ENCODE data around the gene ALDH16A1.

ALDH16A1 gene

DNA sequence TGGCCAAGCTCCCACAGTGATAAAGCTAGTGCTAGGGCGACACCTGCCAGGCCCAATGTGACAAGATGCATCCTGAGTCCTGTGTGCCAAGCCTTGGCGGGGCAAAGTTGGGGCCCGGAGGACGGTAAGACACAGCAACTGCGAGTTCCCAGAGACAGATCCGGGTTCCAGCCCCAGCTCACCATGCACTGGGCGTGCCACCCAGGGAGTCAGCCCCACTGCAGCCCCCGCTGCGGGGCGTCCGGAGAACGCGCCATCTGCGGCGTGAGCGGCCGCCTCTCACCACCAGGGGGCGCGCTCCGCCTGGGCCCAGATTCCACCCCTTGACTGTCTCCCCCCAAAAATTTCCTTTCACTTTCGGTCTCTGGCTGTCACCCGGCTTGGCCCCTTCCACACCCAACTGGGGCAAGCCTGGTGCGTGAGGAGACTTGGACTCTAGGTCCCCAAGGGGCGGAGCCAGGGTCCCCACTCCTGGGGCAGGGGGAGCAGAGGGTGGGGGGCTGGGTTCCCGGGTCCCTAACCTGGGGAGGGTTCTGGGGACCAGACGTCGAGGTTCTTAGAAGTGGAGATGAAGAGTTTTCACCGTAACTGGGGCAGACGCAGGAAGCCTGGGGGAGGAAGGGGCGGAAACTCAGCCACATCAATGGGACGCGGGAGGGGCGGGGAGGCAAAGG, 21.0 kb downstream of the ALDH16A1 start, which contains the start of gene FLT3LG:
FLT3LG (plus strand) TSS at position 348 of the 674 bp plus-strand sequence. CDS start 425 bp downstream, outside the sequence.
- peak within 1 kb of the TSS; percentile 93 for H3K4me3 ChIP-seq (ENCODE audit: insufficient read depth, low read depth, low read length, poor library complexity, severe bottlenecking)
- peaks cover 53% of the 10 kb centered on the region for H3K4me1 ChIP-seq (ENCODE audit: control insufficient read depth, insufficient read depth, low read length, poor library complexity, severe bottlenecking)
- no peaks in the 10 kb centered on the region for H3K9me3 ChIP-seq (ENCODE audit: control insufficient read depth, low read length)
- H3K27ac ChIP-seq (ENCODE audit: insufficient read depth, low read length, poor library complexity, severe bottlenecking) = peak within 1 kb of the TSS; percentile 98
- H3K27me3 ChIP-seq (replicated peaks; ENCODE audit: control insufficient read depth, insufficient read depth, low read length, poor library complexity, severe bottlenecking) = no peaks in the 10 kb centered on the region
- H3K36me3 ChIP-seq (ENCODE audit: control insufficient read depth, insufficient read depth, low read length) = peaks cover 15% of the 10 kb centered on the region
- DNase-seq = peak; percentile 88 to 91 (median 90)

DNA sequence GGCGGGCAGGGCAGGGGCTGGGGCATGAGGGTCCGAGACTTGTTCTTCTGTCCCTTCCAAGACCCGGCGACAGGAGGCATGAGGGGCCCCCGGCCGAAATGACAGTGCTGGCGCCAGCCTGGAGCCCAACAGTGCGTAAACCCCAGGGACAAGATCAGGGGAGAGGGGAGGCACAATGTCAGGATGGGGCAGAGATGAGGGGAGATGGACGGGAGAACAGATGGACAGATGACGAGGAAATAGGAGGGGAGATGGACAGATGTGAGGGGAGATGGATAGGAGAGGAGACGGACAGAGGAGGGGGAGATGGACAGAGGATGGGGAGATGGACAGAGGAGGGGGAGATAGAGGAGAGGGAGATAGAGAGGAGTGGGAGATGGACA, 21.5 kb downstream of the ALDH16A1 start:
- Histone ChIP-seq H3K27me3 (replicated peaks; ENCODE audit: control insufficient read depth, insufficient read depth, low read length, poor library complexity, severe bottlenecking) (no peaks in the 10 kb centered on the region), H3K9me3 (ENCODE audit: control insufficient read depth, low read length) (no peaks in the 10 kb centered on the region), H3K4me3 (ENCODE audit: insufficient read depth, low read depth, low read length, poor library complexity, severe bottlenecking) (peak overlapping the region; percentile 93), H3K36me3 (ENCODE audit: control insufficient read depth, insufficient read depth, low read length) (peaks cover 16% of the 10 kb centered on the region), H3K4me1 (ENCODE audit: control insufficient read depth, insufficient read depth, low read length, poor library complexity, severe bottlenecking) (peaks cover 51% of the 10 kb centered on the region), H3K27ac (ENCODE audit: insufficient read depth, low read length, poor library complexity, severe bottlenecking) (peak overlapping the region; percentile 98)
- DNase-seq = no peak

DNA sequence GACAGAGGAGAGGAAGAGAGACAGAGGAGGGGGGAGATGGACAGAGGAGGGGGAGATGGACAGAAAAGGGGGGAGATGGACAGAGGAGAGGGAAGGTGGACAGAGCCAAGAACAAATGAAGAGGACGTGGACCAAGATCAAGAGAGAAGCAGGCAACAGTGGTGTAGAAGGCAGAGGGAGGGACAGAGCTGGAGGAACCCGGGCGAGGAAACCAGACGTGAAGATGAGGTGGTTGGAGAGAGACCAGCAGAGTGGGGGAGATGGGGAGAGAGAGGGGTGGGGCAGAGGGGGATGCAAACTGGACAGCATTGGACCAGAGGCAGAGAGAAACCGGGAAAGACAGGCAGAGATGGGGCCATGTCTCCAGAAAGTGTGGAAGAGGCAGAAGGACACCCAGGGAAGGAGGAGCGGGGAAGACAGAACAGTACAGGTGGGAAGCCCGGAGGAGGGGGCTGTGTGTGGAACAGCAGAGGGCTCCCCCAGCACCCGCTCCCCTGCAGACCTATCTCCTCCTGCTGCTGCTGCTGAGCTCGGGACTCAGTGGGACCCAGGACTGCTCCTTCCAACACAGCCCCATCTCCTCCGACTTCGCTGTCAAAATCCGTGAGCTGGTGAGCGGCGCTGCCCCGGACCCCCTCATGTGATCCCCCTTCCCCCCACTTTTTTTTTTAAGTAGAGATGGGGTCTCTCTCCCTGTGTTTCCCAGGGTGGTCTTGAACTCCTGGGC, 22.3 kb downstream of the ALDH16A1 start:
- Histone ChIP-seq H3K27ac (ENCODE audit: insufficient read depth, low read length, poor library complexity, severe bottlenecking) (peak overlapping the region; percentile 98), H3K4me3 (ENCODE audit: insufficient read depth, low read depth, low read length, poor library complexity, severe bottlenecking) (peak overlapping the region; percentile 93), H3K36me3 (ENCODE audit: control insufficient read depth, insufficient read depth, low read length) (peaks cover 24% of the 10 kb centered on the region), H3K4me1 (ENCODE audit: control insufficient read depth, insufficient read depth, low read length, poor library complexity, severe bottlenecking) (peaks cover 47% of the 10 kb centered on the region), H3K9me3 (ENCODE audit: control insufficient read depth, low read length) (no peaks in the 10 kb centered on the region), H3K27me3 (replicated peaks; ENCODE audit: control insufficient read depth, insufficient read depth, low read length, poor library complexity, severe bottlenecking) (no peaks in the 10 kb centered on the region)
- DNase-seq = no peak

DNA sequence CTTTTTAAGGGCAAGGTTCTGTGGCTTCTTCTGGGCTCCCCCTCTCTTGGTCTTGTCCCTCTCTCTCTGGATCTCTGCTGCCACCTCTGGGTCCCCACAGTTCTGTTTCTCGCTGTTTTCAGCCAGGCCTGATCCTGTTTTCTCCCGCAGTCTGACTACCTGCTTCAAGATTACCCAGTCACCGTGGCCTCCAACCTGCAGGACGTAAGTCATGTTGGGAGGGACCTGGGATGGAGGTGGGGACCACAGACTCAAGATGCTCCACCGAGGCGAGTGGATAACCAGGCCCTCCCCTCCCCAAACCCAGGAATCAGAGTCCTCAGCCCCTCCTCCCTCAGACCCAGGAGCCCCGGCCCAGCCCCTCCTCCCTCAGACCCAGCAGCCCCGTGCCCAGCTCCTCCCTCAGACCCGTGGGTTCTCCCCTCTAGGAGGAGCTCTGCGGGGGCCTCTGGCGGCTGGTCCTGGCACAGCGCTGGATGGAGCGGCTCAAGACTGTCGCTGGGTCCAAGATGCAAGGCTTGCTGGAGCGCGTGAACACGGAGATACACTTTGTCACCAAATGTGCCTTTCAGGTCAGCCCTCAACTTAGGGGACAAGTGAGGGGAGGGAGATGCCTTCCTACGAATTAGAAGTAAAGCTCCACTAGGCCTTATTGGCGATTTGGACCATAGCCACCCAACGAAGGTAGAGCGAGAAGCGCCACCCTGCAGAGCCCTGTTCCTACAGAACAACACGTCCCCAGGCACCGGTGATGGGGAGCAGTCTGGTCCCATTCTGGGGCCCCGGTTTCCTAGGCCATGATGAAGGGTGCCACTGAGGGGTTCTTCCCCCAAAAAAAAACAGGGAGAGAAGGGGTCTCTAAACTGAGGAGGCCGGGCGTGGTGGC, 23.2 kb downstream of the ALDH16A1 start:
- peaks cover 43% of the 10 kb centered on the region for H3K4me1 ChIP-seq (ENCODE audit: control insufficient read depth, insufficient read depth, low read length, poor library complexity, severe bottlenecking)
- peak; percentile 39 to 55 (median 55) for DNase-seq

DNA sequence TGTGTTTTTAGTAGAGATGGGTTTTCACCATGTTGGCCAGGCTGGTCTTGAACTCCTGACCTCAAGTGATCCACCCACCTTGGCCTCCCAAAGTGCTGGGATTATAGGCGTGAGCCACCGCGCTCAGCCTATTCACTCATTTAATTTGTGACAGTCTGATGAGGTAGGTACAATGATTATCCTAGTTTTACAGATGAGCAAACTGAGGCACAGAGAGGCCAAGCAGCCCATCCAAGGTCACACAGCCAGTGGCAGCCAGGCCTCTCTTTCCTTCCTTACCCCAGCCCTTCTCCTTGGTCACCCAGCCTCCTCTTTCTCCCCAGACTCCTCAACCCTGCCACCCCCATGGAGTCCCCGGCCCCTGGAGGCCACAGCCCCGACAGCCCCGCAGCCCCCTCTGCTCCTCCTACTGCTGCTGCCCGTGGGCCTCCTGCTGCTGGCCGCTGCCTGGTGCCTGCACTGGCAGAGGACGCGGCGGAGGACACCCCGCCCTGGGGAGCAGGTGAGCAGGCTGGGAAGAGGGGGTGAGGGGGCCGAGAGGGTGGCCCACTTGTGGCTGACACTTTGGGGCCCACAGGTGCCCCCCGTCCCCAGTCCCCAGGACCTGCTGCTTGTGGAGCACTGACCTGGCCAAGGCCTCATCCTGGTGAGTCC, 27.1 kb downstream of the ALDH16A1 start:
- H3K9me3 ChIP-seq (ENCODE audit: control insufficient read depth, low read length) = no peaks in the 10 kb centered on the region
- peaks cover 25% of the 10 kb centered on the region for H3K4me1 ChIP-seq (ENCODE audit: control insufficient read depth, insufficient read depth, low read length, poor library complexity, severe bottlenecking)
- no peak overlapping the region for H3K27ac ChIP-seq (ENCODE audit: insufficient read depth, low read length, poor library complexity, severe bottlenecking)
- no peak for DNase-seq
- no peaks in the 10 kb centered on the region for H3K27me3 ChIP-seq (replicated peaks; ENCODE audit: control insufficient read depth, insufficient read depth, low read length, poor library complexity, severe bottlenecking)
- peaks cover 54% of the 10 kb centered on the region for H3K36me3 ChIP-seq (ENCODE audit: control insufficient read depth, insufficient read depth, low read length)
- H3K4me3 ChIP-seq (ENCODE audit: insufficient read depth, low read depth, low read length, poor library complexity, severe bottlenecking) = no peak overlapping the region

More for the DNA sequence above, 23.2 kb downstream of the ALDH16A1 start:
- H3K9me3 ChIP-seq (ENCODE audit: control insufficient read depth, low read length) = no peaks in the 10 kb centered on the region
- H3K27ac ChIP-seq (ENCODE audit: insufficient read depth, low read length, poor library complexity, severe bottlenecking) = peak overlapping the region; percentile 98
- peaks cover 31% of the 10 kb centered on the region for H3K36me3 ChIP-seq (ENCODE audit: control insufficient read depth, insufficient read depth, low read length)
- no peaks in the 10 kb centered on the region for H3K27me3 ChIP-seq (replicated peaks; ENCODE audit: control insufficient read depth, insufficient read depth, low read length, poor library complexity, severe bottlenecking)
- H3K4me3 ChIP-seq (ENCODE audit: insufficient read depth, low read depth, low read length, poor library complexity, severe bottlenecking) = peak overlapping the region; percentile 93

DNA sequence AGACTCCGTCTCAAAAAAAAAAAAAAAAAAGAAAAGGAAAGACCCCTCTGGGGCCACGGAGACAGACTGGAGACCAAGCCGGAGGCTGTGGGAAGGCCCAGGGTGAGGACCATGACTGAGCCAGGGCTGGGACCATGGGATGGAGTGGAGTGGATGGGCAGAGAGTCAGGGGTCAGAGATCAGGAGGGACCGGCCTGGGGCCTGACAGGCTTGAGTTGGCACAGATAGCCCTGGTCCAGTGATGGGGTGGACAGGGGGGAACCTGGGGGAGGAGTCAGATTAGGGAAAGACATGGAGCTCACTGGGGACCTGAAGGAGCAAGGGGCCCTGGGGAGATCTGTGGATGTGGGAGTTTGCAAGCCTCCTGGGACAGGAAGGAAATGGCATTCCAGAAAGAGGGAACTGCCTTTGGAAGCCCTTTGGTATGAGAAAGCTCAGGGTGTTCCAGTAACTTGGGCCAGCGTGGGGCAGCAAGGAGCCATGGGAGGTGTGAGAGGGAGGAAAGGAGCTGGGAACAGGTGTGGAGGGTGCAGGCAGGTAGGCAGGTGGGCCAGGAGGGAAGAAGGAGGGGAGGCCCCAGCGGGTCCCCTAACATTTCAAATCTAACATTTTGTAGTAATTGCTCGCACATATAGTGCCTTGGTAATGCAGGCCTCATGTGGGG, 28.1 kb downstream of the ALDH16A1 start:
- H3K36me3 ChIP-seq (ENCODE audit: control insufficient read depth, insufficient read depth, low read length) = peaks cover 62% of the 10 kb centered on the region
- H3K4me1 ChIP-seq (ENCODE audit: control insufficient read depth, insufficient read depth, low read length, poor library complexity, severe bottlenecking) = peaks cover 19% of the 10 kb centered on the region
- H3K27me3 ChIP-seq (replicated peaks; ENCODE audit: control insufficient read depth, insufficient read depth, low read length, poor library complexity, severe bottlenecking) = no peaks in the 10 kb centered on the region
- no peak overlapping the region for H3K4me3 ChIP-seq (ENCODE audit: insufficient read depth, low read depth, low read length, poor library complexity, severe bottlenecking)
- DNase-seq = no peak
- no peaks in the 10 kb centered on the region for H3K9me3 ChIP-seq (ENCODE audit: control insufficient read depth, low read length)
- no peak overlapping the region for H3K27ac ChIP-seq (ENCODE audit: insufficient read depth, low read length, poor library complexity, severe bottlenecking)

DNA sequence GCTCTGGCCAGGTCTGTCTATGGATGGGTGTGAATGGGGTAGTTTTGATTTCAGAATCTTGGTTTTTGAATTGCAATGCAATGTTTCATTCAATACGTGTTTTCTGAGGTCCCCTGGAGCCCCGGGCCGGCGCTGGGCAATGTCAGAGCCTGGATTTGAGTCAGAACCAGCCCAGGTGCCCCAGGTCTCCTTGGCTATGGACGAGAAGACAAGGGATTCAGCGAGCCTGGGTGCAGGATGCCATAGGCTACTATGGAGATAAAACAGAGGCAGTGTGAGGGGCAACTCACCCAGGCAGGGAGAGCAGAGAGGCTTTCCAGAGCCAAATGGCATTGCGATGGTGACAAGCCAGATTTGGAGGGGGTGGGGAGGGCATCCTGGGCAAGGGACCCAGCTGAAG, 33.2 kb downstream of the ALDH16A1 start:
- Histone ChIP-seq H3K36me3 (ENCODE audit: control insufficient read depth, insufficient read depth, low read length) (peaks cover 63% of the 10 kb centered on the region), H3K4me3 (ENCODE audit: insufficient read depth, low read depth, low read length, poor library complexity, severe bottlenecking) (no peak overlapping the region), H3K27me3 (replicated peaks; ENCODE audit: control insufficient read depth, insufficient read depth, low read length, poor library complexity, severe bottlenecking) (no peaks in the 10 kb centered on the region), H3K9me3 (ENCODE audit: control insufficient read depth, low read length) (no peaks in the 10 kb centered on the region), H3K4me1 (ENCODE audit: control insufficient read depth, insufficient read depth, low read length, poor library complexity, severe bottlenecking) (peaks cover 27% of the 10 kb centered on the region), H3K27ac (ENCODE audit: insufficient read depth, low read length, poor library complexity, severe bottlenecking) (peak overlapping the region; percentile 85)
- DNase-seq = no peak

DNA sequence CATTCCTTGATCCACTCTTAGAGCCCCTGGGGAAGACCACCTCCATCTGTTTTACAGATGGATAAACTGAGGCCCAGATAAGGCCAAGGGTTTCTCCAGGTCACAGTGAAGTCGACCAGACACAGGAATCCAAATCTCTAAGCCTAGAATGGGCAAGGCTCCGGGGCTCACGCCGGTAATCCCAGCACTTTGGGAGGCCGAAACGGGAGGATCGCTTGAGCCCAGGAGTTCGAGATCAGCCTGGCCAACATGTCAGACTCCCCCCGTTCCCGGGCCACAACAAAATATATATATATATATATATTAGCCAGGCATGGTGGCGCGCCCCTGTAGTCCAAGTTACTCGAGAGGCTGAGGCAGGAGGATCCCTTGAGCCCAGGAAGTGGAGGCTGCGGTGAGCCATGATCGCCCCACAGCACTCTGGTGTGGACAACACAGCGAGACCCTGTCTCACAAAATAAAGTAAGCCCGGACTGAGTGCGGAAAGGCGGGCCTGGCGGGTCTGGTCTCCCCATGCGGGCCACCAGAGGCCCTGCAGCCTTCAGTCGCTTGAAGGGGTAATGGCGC, 33.8 kb downstream of the ALDH16A1 start:
- Histone ChIP-seq H3K27me3 (replicated peaks; ENCODE audit: control insufficient read depth, insufficient read depth, low read length, poor library complexity, severe bottlenecking) (no peaks in the 10 kb centered on the region), H3K36me3 (ENCODE audit: control insufficient read depth, insufficient read depth, low read length) (peaks cover 63% of the 10 kb centered on the region), H3K9me3 (ENCODE audit: control insufficient read depth, low read length) (no peaks in the 10 kb centered on the region), H3K27ac (ENCODE audit: insufficient read depth, low read length, poor library complexity, severe bottlenecking) (peak overlapping the region; percentile 85), H3K4me1 (ENCODE audit: control insufficient read depth, insufficient read depth, low read length, poor library complexity, severe bottlenecking) (peaks cover 25% of the 10 kb centered on the region), H3K4me3 (ENCODE audit: insufficient read depth, low read depth, low read length, poor library complexity, severe bottlenecking) (no peak overlapping the region)
- DNase-seq = no peak
